Mesodermal cell (in vitro differentiated cells): ENCODE measurements around the gene NAALADL2.
"Not testable (repeated sequence)": the region's sequence is repeated elsewhere in the genome, so short reads cannot be mapped to it uniquely, and the experiment has no call there.

Source experiments
- H3K27ac ChIP-seq: 2 replicates; pipeline ENCODE4 v1.7.0; 2013; ENCODE audit warnings: mild to moderate bottlenecking, low read depth, low read length, moderate library complexity; ENCODE audit not compliant: severe bottlenecking
- H3K36me3 ChIP-seq: 2 replicates; pipeline ENCODE4 v1.7.1; 2013; ENCODE audit warnings: mild to moderate bottlenecking, low read length, moderate library complexity; ENCODE audit not compliant: control insufficient read depth, insufficient read depth
- H3K4me1 ChIP-seq: one replicate; pipeline ENCODE4 v1.7.1; 2013; ENCODE audit warnings: mild to moderate bottlenecking, low read length; ENCODE audit not compliant: insufficient read depth, control insufficient read depth, poor library complexity, severe bottlenecking
- H3K4me3 ChIP-seq: 2 replicates; pipeline ENCODE4 v1.7.0; 2013; ENCODE audit warnings: low read length, control low read depth, mild to moderate bottlenecking; ENCODE audit not compliant: insufficient read depth, poor library complexity, severe bottlenecking; ENCODE audit errors: extremely low read depth
- H3K9me3 ChIP-seq: 2 replicates; pipeline ENCODE4 v1.7.1; 2013; ENCODE audit warnings: mild to moderate bottlenecking, low read length, moderate library complexity; ENCODE audit not compliant: control insufficient read depth
- WGBS, 2 experiments: methylation state at CpG; one replicate each; pipeline ENCODE4 v1.1.5; 2013; ENCODE audit warnings: missing lambda C conversion rate in 2 of 2; ENCODE audit not compliant: insufficient coverage in 2 of 2; 5-methylcytosine and 5-hydroxymethylcytosine counted together

Gene NAALADL2

GRCh38 chr3:175433026-175433674, 574.0 kb downstream of the NAALADL2 start:
- no peak overlapping the region for H3K27ac ChIP-seq
- peaks cover 2% of the 10 kb centered on the region for H3K4me1 ChIP-seq
- H3K36me3 ChIP-seq = no peaks in the 10 kb centered on the region
- H3K9me3 ChIP-seq = no peaks in the 10 kb centered on the region
- no peak overlapping the region for H3K4me3 ChIP-seq
- WGBS, 2 experiments = 90 to 93% methylated on average over 3 to 4 of the region's 5 CpGs

GRCh38 chr3:175434561-175434960, 575.4 kb downstream of the NAALADL2 start:
- Histone ChIP-seq H3K27ac (no peak overlapping the region), H3K36me3 (no peaks in the 10 kb centered on the region), H3K4me1 (peaks cover 2% of the 10 kb centered on the region), H3K9me3 (no peaks in the 10 kb centered on the region), H3K4me3 (no peak overlapping the region)

GRCh38 chr3:175443682-175444081, 584.5 kb downstream of the NAALADL2 start:
- WGBS, 2 experiments = 78 to 92% methylated on average over 2 of the region's 3 CpGs
- no peaks in the 10 kb centered on the region for H3K36me3 ChIP-seq
- H3K9me3 ChIP-seq = no peaks in the 10 kb centered on the region
- no peak overlapping the region for H3K4me3 ChIP-seq
- H3K4me1 ChIP-seq = no peaks in the 10 kb centered on the region
- no peak overlapping the region for H3K27ac ChIP-seq

- Histone ChIP-seq H3K4me3 (no peak overlapping the region), H3K36me3 (no peaks in the 10 kb centered on the region), H3K4me1 (no peaks in the 10 kb centered on the region), H3K27ac (no peak overlapping the region), H3K9me3 (no peaks in the 10 kb centered on the region)
- no CpG with 5 or more reads among the region's 3 CpGs for WGBS, 2 experiments
Observed at GRCh38 chr3:175445741-175446140, 586.6 kb downstream of the NAALADL2 start.

GRCh38 chr3:175447521-175447920, 588.4 kb downstream of the NAALADL2 start:
- no peak overlapping the region for H3K27ac ChIP-seq
- H3K9me3 ChIP-seq = no peaks in the 10 kb centered on the region
- no peaks in the 10 kb centered on the region for H3K36me3 ChIP-seq
- 96 to 97% methylated on average over 3 to 4 of the region's 6 CpGs for WGBS, 2 experiments
- H3K4me1 ChIP-seq = no peaks in the 10 kb centered on the region
- H3K4me3 ChIP-seq = no peak overlapping the region

GRCh38 chr3:175453361-175453760, 594.2 kb downstream of the NAALADL2 start:
- Histone ChIP-seq H3K27ac (no peak overlapping the region), H3K9me3 (no peaks in the 10 kb centered on the region), H3K4me1 (no peaks in the 10 kb centered on the region), H3K4me3 (no peak overlapping the region), H3K36me3 (no peaks in the 10 kb centered on the region)
- WGBS, 2 experiments = no CpG with 5 or more reads among the region's 3 CpGs

- Histone ChIP-seq H3K4me1 (no peaks in the 10 kb centered on the region), H3K4me3 (no peak overlapping the region), H3K27ac (no peak overlapping the region), H3K9me3 (peaks cover 4% of the 10 kb centered on the region), H3K36me3 (no peaks in the 10 kb centered on the region)
- no CpG with 5 or more reads among the region's 2 CpGs for WGBS, 2 experiments
Observed at GRCh38 chr3:175456466-175456865, 597.3 kb downstream of the NAALADL2 start.

GRCh38 chr3:175457301-175457700, 598.2 kb downstream of the NAALADL2 start:
- Histone ChIP-seq H3K9me3 (peaks cover 4% of the 10 kb centered on the region), H3K27ac (no peak overlapping the region), H3K4me1 (no peaks in the 10 kb centered on the region), H3K4me3 (no peak overlapping the region), H3K36me3 (no peaks in the 10 kb centered on the region)
- WGBS, 2 experiments = 86 to 100% methylated on average over 1 of the region's 2 CpGs

GRCh38 chr3:175460849-175461399, 601.8 kb downstream of the NAALADL2 start:
- not testable (repeated sequence) for H3K9me3 ChIP-seq, H3K36me3 ChIP-seq, H3K27ac ChIP-seq, H3K4me3 ChIP-seq, H3K4me1 ChIP-seq
- WGBS, 2 experiments = 84 to 87% methylated on average over 2 to 4 of the region's 4 CpGs

GRCh38 chr3:175464362-175464761, 605.2 kb downstream of the NAALADL2 start:
- Histone ChIP-seq H3K9me3 (peaks cover 4% of the 10 kb centered on the region), H3K36me3 (no peaks in the 10 kb centered on the region)
- WGBS, 2 experiments = 100% methylated on average over 1 of the region's 3 CpGs; no CpG with 5 or more reads in 1 of the 2 experiments

GRCh38 chr3:175469124-175469523, 610.0 kb downstream of the NAALADL2 start:
- Histone ChIP-seq H3K9me3 (no peaks in the 10 kb centered on the region), H3K27ac (no peak overlapping the region), H3K4me3 (no peak overlapping the region), H3K36me3 (no peaks in the 10 kb centered on the region), H3K4me1 (no peaks in the 10 kb centered on the region)

More at GRCh38 chr3:175464362-175464761, 605.2 kb downstream of the NAALADL2 start:
- H3K4me3 ChIP-seq = no peak overlapping the region
- no peak overlapping the region for H3K27ac ChIP-seq
- H3K4me1 ChIP-seq = no peaks in the 10 kb centered on the region
